Choroid plexus epithelial cell (primary cell): ENCODE measurements around the gene TMPRSS13.
"Not testable (repeated sequence)": the region's sequence is repeated elsewhere in the genome, so short reads cannot be mapped to it uniquely, and the experiment has no call there.

Experiments used
- DNase-seq: peaks from one replicate; pipeline ENCODE4 v3.0.0-alpha.2; 2010; ENCODE audit warnings: low read depth
- H3K4me3 ChIP-seq: 2 replicates; pipeline ENCODE4 v1.5.1; 2011; ENCODE audit warnings: low read depth, mild to moderate bottlenecking, control low read depth, low read length, moderate library complexity
- TF ChIP-seq, protein P1 (sequence below): conservative IDR thresholded peaks from 2 replicates; pipeline ENCODE4 v1.5.1; 2011; ENCODE audit warnings: low read depth, mild to moderate bottlenecking, control low read depth, inconsistent platforms, low read length, moderate library complexity

Gene TMPRSS13

DNA sequence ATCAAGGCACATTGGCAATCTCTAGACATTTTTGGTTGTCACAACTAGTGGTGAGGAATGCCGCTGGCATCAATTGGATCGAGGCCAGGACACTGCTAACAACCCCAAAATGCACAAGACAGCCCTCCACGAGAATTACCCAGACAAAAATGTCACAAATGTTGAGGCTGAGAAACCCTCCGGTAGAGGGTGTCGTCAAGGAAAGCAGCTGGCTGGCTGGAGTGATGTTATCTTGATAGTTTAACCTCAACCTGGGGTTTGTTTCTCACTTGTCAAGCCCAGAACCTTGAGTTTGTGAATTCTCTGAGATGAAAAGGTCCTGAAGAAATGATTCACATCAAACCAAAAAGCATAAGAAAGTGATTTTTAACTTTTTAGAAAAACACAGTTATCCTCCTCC is 21.1 kb upstream of the TMPRSS13 start:
- TF ChIP-seq, protein P1, sequence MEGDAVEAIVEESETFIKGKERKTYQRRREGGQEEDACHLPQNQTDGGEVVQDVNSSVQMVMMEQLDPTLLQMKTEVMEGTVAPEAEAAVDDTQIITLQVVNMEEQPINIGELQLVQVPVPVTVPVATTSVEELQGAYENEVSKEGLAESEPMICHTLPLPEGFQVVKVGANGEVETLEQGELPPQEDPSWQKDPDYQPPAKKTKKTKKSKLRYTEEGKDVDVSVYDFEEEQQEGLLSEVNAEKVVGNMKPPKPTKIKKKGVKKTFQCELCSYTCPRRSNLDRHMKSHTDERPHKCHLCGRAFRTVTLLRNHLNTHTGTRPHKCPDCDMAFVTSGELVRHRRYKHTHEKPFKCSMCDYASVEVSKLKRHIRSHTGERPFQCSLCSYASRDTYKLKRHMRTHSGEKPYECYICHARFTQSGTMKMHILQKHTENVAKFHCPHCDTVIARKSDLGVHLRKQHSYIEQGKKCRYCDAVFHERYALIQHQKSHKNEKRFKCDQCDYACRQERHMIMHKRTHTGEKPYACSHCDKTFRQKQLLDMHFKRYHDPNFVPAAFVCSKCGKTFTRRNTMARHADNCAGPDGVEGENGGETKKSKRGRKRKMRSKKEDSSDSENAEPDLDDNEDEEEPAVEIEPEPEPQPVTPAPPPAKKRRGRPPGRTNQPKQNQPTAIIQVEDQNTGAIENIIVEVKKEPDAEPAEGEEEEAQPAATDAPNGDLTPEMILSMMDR, result peak; percentile 36
- peak; percentile 5 for DNase-seq
- no peak overlapping the region for H3K4me3 ChIP-seq

- no peak overlapping the region for H3K4me3 ChIP-seq
- TF ChIP-seq, protein P1, result no peak
- no peak for DNase-seq
These were observed 19.9 kb upstream of the TMPRSS13 start for GRCh38 chr11:117949062-117949461.

GRCh38 chr11:117948466-117948865 is 19.3 kb upstream of the TMPRSS13 start:
- H3K4me3 ChIP-seq, DNase-seq: not testable (repeated sequence)

GRCh38 chr11:117947751-117948150 is 18.5 kb upstream of the TMPRSS13 start:
- H3K4me3 ChIP-seq, DNase-seq: not testable (repeated sequence)

DNA sequence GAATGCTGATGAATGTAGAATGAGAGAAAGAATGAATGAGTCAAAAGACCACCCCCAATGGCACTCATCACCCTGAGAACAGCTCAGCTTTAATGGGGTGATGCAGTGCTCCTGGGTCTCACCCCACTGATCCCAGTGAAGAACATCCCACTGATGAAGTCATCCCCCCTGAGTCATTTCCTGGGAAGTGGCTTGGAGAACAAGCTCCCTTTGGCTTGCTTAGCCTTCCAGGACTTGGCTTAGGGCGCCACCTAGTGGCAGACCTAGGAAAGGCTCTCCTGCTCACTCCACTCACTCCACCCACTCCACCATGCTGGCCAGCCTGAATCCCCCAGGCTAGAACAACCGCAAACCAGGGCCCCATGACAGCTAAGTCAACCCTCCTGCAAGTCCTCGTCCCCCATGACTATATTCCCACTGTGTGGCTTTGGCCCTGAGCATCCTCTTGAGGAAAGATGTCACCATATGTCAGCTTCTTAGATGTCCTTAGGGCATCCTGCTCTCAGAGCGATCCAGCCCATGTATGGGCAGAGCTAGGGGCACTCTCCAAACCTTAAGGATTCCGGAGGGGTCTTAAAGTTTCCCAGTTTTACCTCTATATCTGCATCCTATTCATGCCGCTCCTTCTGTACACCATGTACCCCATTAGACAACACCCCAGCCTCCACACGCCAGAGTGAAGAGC is 17.8 kb upstream of the TMPRSS13 start:
- no peak overlapping the region for H3K4me3 ChIP-seq
- TF ChIP-seq, protein P1, result peak; percentile 97
- peak; percentile 91 for DNase-seq

DNA sequence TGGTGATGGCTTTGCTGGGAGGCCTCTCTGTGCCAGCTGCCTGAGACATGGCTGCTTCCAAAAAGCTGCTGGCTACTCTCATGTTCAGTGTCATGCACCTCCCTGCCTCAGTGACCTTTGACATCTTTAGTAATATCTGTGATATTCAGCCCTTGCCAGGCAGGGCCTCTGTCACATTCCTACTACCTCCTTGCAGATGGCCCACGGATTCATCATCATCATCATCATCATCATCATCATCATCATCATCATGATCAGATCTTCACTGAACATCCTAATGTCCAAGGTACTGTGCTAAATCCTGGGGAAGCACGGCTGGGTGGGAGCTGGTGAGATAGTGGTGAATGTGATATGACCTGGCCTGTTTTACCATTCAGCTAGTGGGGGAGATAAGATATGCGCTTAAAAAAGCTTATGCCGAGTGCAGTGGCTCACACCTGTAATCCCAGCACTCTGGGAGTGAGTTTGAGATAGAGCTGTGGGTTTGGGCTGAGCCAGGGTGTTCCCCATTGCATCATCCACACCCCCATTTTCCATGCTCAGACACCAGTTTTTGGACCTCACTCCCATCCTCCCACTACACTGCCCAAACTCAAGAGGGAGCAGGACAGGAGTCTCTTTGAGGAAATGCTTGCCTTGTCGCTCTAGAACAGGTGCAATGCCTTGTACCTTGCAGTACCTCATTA is 17.1 kb upstream of the TMPRSS13 start:
- DNase-seq, result no peak
- H3K4me3 ChIP-seq, result no peak overlapping the region
- TF ChIP-seq, protein P1, result no peak

DNA sequence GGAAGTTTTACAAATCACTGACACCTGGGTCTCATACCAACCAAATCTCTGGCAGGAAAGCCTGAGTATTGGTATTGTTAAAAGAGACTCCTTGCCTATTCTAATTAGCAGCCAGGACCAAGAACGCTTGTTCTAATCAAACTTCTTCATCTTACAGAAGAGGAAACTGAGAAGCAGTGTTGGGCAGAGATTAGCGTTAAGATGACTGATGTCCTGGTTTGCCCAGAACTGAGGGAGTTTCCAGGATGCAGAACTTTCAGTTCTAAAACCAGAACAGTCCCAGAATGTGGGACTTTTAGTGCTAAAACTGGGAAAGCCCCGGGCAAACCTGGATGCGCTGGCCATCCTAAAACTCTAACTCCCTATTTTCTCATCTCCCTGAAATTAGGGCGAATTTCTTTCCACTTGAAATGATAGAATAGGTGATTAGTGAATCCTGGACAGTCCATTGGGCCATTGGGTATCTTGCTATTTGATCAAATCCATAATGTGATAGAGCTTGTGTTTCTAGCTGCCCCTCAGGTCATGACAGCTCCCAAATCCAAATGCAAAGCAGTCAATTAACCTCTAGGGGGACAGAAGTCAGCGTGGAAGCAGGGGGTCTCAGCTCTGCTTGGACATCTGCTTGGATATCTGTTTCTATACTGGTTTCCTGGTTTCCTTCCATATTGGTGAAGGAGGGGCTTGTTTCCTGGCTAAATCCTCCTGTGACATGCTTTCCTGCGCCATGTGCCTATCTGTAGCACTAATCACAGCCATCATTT is 16.0 kb upstream of the TMPRSS13 start:
- TF ChIP-seq, protein P1, result peak; percentile 15
- no peak for DNase-seq
- H3K4me3 ChIP-seq, result no peak overlapping the region
